Mesenchymal stem cell (in vitro differentiated cells and primary cell): ENCODE measurements around the gene METTL2B.
"Not testable (repeated sequence)": the region's sequence is repeated elsewhere in the genome, so short reads cannot be mapped to it uniquely, and the experiment has no call there.

Experiments used
- DNase-seq: peaks from one replicate; pipeline ENCODE4 v3.0.0-alpha.2; 2013
- H2AFZ ChIP-seq: one replicate; pipeline ENCODE4 v1.6.1; 2013; ENCODE audit warnings: low read depth, mild to moderate bottlenecking, control low read depth, inconsistent platforms, low read length, moderate library complexity
- H2AK5ac ChIP-seq: 2 replicates; pipeline ENCODE4 v1.6.1; 2013; ENCODE audit warnings: low read length, moderate library complexity, mild to moderate bottlenecking, inconsistent platforms; ENCODE audit not compliant: severe bottlenecking
- H2BK120ac ChIP-seq: one replicate; pipeline ENCODE4 v1.6.1; 2013; ENCODE audit warnings: low read depth, mild to moderate bottlenecking, inconsistent platforms, low read length, moderate library complexity
- H2BK12ac ChIP-seq, 2 experiments: one replicate each; pipeline ENCODE4 v1.6.1; 2013; ENCODE audit warnings: inconsistent platforms in 2 of 2, low read length in 2 of 2, mild to moderate bottlenecking in 2 of 2, moderate library complexity in 2 of 2, control low read depth in 1 of 2
- H2BK15ac ChIP-seq: one replicate; pipeline ENCODE4 v1.6.1; 2013; ENCODE audit warnings: mild to moderate bottlenecking, low read depth, inconsistent platforms; ENCODE audit not compliant: poor library complexity, severe bottlenecking
- H2BK5ac ChIP-seq: 2 replicates; pipeline ENCODE4 v1.6.1; 2013; ENCODE audit warnings: low read depth, mild to moderate bottlenecking, low read length, control low read depth, inconsistent platforms; ENCODE audit not compliant: poor library complexity, severe bottlenecking
- H3K14ac ChIP-seq, 2 experiments: one replicate each; pipeline ENCODE4 v1.6.1; 2013; ENCODE audit warnings: inconsistent platforms in 2 of 2, low read length in 2 of 2, control low read depth in 1 of 2, mild to moderate bottlenecking in 1 of 2, moderate library complexity in 1 of 2
- H3K18ac ChIP-seq, 2 experiments: one replicate each; pipeline ENCODE4 v1.6.1; 2013; ENCODE audit warnings: inconsistent platforms in 2 of 2, low read length in 2 of 2, control low read depth in 1 of 2, low read depth in 1 of 2, mild to moderate bottlenecking in 1 of 2
- H3K23ac ChIP-seq, 2 experiments: one replicate each; pipeline ENCODE4 v1.6.1; 2013; ENCODE audit warnings: inconsistent platforms in 2 of 2, low read length in 2 of 2, mild to moderate bottlenecking in 2 of 2, moderate library complexity in 2 of 2, control low read depth in 1 of 2
- H3K27ac ChIP-seq: 2 replicates; pipeline ENCODE4 v1.5.1; 2013; ENCODE audit warnings: mild to moderate bottlenecking, moderate library complexity, low read length, control low read depth, inconsistent platforms; ENCODE audit not compliant: poor library complexity, severe bottlenecking
- H3K27me3 ChIP-seq, 2 experiments: 2 replicates each; pipeline versions ENCODE4 v1.6.1 to v1.7.0; 2013; ENCODE audit warnings: low read length in 2 of 2, mild to moderate bottlenecking in 2 of 2, moderate library complexity in 2 of 2, control low read depth in 1 of 2, inconsistent platforms in 1 of 2; ENCODE audit not compliant: control insufficient read depth in 1 of 2, insufficient read depth in 1 of 2
- H3K36me3 ChIP-seq, 2 experiments: 2 replicates each; pipeline versions ENCODE4 v1.6.1 to v1.7.0; 2013; ENCODE audit warnings: low read length in 2 of 2, control low read depth in 1 of 2, inconsistent platforms in 1 of 2, low read depth in 1 of 2, mild to moderate bottlenecking in 1 of 2; ENCODE audit not compliant: insufficient read depth in 2 of 2, control insufficient read depth in 1 of 2
- H3K4ac ChIP-seq, 2 experiments: one replicate each; pipeline ENCODE4 v1.6.1; 2013; ENCODE audit warnings: inconsistent platforms in 2 of 2, low read length in 2 of 2, mild to moderate bottlenecking in 2 of 2, moderate library complexity in 2 of 2, control low read depth in 1 of 2, low read depth in 1 of 2
- H3K4me1 ChIP-seq: 2 replicates; pipeline ENCODE4 v1.6.1; 2013; ENCODE audit warnings: low read depth, low read length, control low read depth; ENCODE audit not compliant: control insufficient read depth, insufficient read depth
- H3K4me2 ChIP-seq: 2 replicates; pipeline ENCODE4 v1.6.1; 2013; ENCODE audit warnings: low read length, mild to moderate bottlenecking, inconsistent platforms; ENCODE audit not compliant: poor library complexity, severe bottlenecking
- H3K4me3 ChIP-seq, 2 experiments: 2 replicates each; pipeline versions ENCODE4 v1.5.1 to v1.7.0; 2013; ENCODE audit warnings: low read length in 2 of 2, mild to moderate bottlenecking in 2 of 2, control low read depth in 1 of 2, low read depth in 1 of 2; ENCODE audit not compliant: insufficient read depth in 1 of 2
- H3K79me1 ChIP-seq: replicated peaks from 2 replicates; pipeline ENCODE4 v1.6.1; 2013; ENCODE audit warnings: mild to moderate bottlenecking, control low read depth, low read length, inconsistent platforms; ENCODE audit not compliant: poor library complexity, severe bottlenecking
- H3K9ac ChIP-seq: 2 replicates; pipeline ENCODE4 v1.7.0; 2013; ENCODE audit warnings: mild to moderate bottlenecking, low read length, moderate library complexity
- H3K9me3 ChIP-seq: 2 replicates; pipeline ENCODE4 v1.7.0; 2013; ENCODE audit warnings: mild to moderate bottlenecking, low read length; ENCODE audit not compliant: control insufficient read depth
- H4K8ac ChIP-seq: one replicate; pipeline ENCODE4 v1.6.1; 2013; ENCODE audit warnings: inconsistent platforms, mild to moderate bottlenecking, low read length, moderate library complexity
- H4K91ac ChIP-seq: one replicate; pipeline ENCODE4 v1.6.1; 2013; ENCODE audit warnings: mild to moderate bottlenecking, low read length, inconsistent platforms
- WGBS: methylation state at CpG from one replicate; pipeline ENCODE4 v1.1.7; 2013; ENCODE audit warnings: mixed read lengths; 5-methylcytosine and 5-hydroxymethylcytosine counted together

Gene METTL2B

GRCh38 chr7:128455543-128456254 lies 20.8 kb upstream of the METTL2B start, which contains the start of gene HILPDA:
Gene HILPDA, plus strand, starts transcription at chr7:128455878. Its CDS starts 1,391 bp downstream, at chr7:128457269.
- peak within 1 kb of the TSS; percentile 74 for H3K4me2 ChIP-seq
- peak within 1 kb of the TSS in 1 of 2 experiments; percentile 48 for H3K23ac ChIP-seq
- peak within 1 kb of the TSS; percentile 99 for H4K8ac ChIP-seq
- peaks cover 15% of the 10 kb centered on the region for H3K4me1 ChIP-seq
- peak; percentile 94 for DNase-seq
- peak within 1 kb of the TSS; percentile 87 for H2BK15ac ChIP-seq
- H3K79me1 ChIP-seq, result peaks cover 19% of the 10 kb centered on the region
- H3K4ac ChIP-seq, result peak within 1 kb of the TSS; percentile 83 to 97
- peak within 1 kb of the TSS; percentile 76 to 89 for H2BK12ac ChIP-seq
- H3K9me3 ChIP-seq, result no peaks in the 10 kb centered on the region
- peak within 1 kb of the TSS; percentile 96 for H3K9ac ChIP-seq
- peak within 1 kb of the TSS; percentile 72 for H2AFZ ChIP-seq
- peak within 1 kb of the TSS; percentile 68 to 97 for H3K4me3 ChIP-seq
- no peak within 1 kb of the TSS for H2AK5ac ChIP-seq
- H4K91ac ChIP-seq, result peak within 1 kb of the TSS; percentile 89
- peak within 1 kb of the TSS; percentile 72 for H3K27ac ChIP-seq
- no peak within 1 kb of the TSS for H2BK5ac ChIP-seq
- WGBS, result under 1% methylated on average over 61 of the region's 64 CpGs
- peak within 1 kb of the TSS in 1 of 2 experiments; percentile 76 for H3K14ac ChIP-seq
- no peaks in the 10 kb centered on the region for H3K27me3 ChIP-seq
- peaks cover 10 to 12% of the 10 kb centered on the region in 2 experiments for H3K36me3 ChIP-seq
- H2BK120ac ChIP-seq, result peak within 1 kb of the TSS; percentile 27
- peak within 1 kb of the TSS; percentile 90 to 97 for H3K18ac ChIP-seq

- Histone ChIP-seq H3K23ac (peak overlapping the region in 1 of 2 experiments; percentile 48), H3K18ac (peak overlapping the region in 1 of 2 experiments; percentile 73), H2AK5ac (no peak overlapping the region), H3K79me1 (peaks cover 19% of the 10 kb centered on the region), H3K14ac (peak overlapping the region in 1 of 2 experiments; percentile 76), H4K91ac (no peak overlapping the region), H3K4ac (peak overlapping the region; percentile 35 to 45), H2AFZ (peak overlapping the region; percentile 72), H3K4me2 (peak overlapping the region; percentile 74), H3K27me3 (no peaks in the 10 kb centered on the region), H3K27ac (no peak overlapping the region), H2BK12ac (peak overlapping the region in 1 of 2 experiments; percentile 37), H2BK5ac (no peak overlapping the region), H3K36me3 (peaks cover 10 to 12% of the 10 kb centered on the region in 2 experiments), H2BK15ac (no peak overlapping the region), H3K4me3 (peak overlapping the region; percentile 68 to 97), H3K9ac (peak overlapping the region; percentile 96), H3K9me3 (no peaks in the 10 kb centered on the region), H2BK120ac (no peak overlapping the region), H3K4me1 (peaks cover 15% of the 10 kb centered on the region), H4K8ac (no peak overlapping the region)
- WGBS, result 23% methylated on average over 5 of the region's 5 CpGs
- peak; percentile 13 for DNase-seq
Observed at GRCh38 chr7:128456255-128456725, 20.3 kb upstream of the METTL2B start.

- not testable (repeated sequence) for H3K27me3 ChIP-seq, H2AFZ ChIP-seq, H3K4me2 ChIP-seq, H2AK5ac ChIP-seq, H2BK120ac ChIP-seq, H4K8ac ChIP-seq, DNase-seq, H3K4me3 ChIP-seq, H3K9me3 ChIP-seq, H2BK5ac ChIP-seq, H4K91ac ChIP-seq, H3K18ac ChIP-seq, H3K27ac ChIP-seq, H2BK15ac ChIP-seq, H3K4ac ChIP-seq, H3K14ac ChIP-seq
- Histone ChIP-seq H3K23ac (peak overlapping the region; percentile 20 to 50), H3K9ac (peak overlapping the region; percentile 96), H3K36me3 (peaks cover 10 to 12% of the 10 kb centered on the region in 2 experiments), H2BK12ac (peak overlapping the region in 1 of 2 experiments; percentile 63), H3K4me1 (peaks cover 15% of the 10 kb centered on the region), H3K79me1 (peaks cover 19% of the 10 kb centered on the region)
- 100% methylated on average over 1 of the region's 6 CpGs for WGBS
Observed at GRCh38 chr7:128457385-128457784, 19.2 kb upstream of the METTL2B start.

GRCh38 chr7:128458956-128459355 lies 17.6 kb upstream of the METTL2B start:
- no peak overlapping the region for H3K4ac ChIP-seq
- H4K8ac ChIP-seq, result no peak overlapping the region
- H2BK120ac ChIP-seq, result no peak overlapping the region
- H2AK5ac ChIP-seq, result no peak overlapping the region
- H3K4me1 ChIP-seq, result peaks cover 15% of the 10 kb centered on the region
- peaks cover 10 to 12% of the 10 kb centered on the region in 2 experiments for H3K36me3 ChIP-seq
- no peak overlapping the region for H4K91ac ChIP-seq
- no peak overlapping the region for H2BK12ac ChIP-seq
- H3K18ac ChIP-seq, result no peak overlapping the region
- no peak overlapping the region for H3K4me3 ChIP-seq
- WGBS, result 69% methylated on average over 3 of the region's 3 CpGs
- H3K79me1 ChIP-seq, result peaks cover 19% of the 10 kb centered on the region
- peak overlapping the region; percentile 43 for H3K9ac ChIP-seq
- no peak overlapping the region for H3K23ac ChIP-seq
- no peak overlapping the region for H3K4me2 ChIP-seq
- no peak overlapping the region for H2BK15ac ChIP-seq
- H3K27me3 ChIP-seq, result no peaks in the 10 kb centered on the region
- no peak overlapping the region for H3K14ac ChIP-seq
- no peak overlapping the region for H3K27ac ChIP-seq
- H3K9me3 ChIP-seq, result no peaks in the 10 kb centered on the region
- H2AFZ ChIP-seq, result no peak overlapping the region
- DNase-seq, result no peak
- H2BK5ac ChIP-seq, result no peak overlapping the region
